HG02840 (cell line): Measurements from ENCODE around the gene UBE2E2.
"Not testable (repeated sequence)": the region's sequence is repeated elsewhere in the genome, so short reads cannot be mapped to it uniquely, and the experiment has no call there.

ENCODE experiments used
- ATAC-seq: cut with Tn5 transposase; IDR thresholded peaks from one replicate; pipeline ENCODE4 v1.9.1; 2021; ENCODE audit warnings: mild to moderate bottlenecking, moderate library complexity, moderate number of reproducible peaks; ENCODE audit not compliant: unreplicated experiment, low FRiP score

The UBE2E2 gene

GRCh38 chr3:23202921-23203707, at the start of gene UBE2E2:
UBE2E2 (plus strand) TSS chr3:23203327.
- peak; percentile 62 for ATAC-seq

- ATAC-seq = no peak
Observed at GRCh38 chr3:23153436-23153835, 49.7 kb upstream of the UBE2E2 start.

- ATAC-seq = no peak
Observed at GRCh38 chr3:23157331-23157730, 45.8 kb upstream of the UBE2E2 start.

- no peak for ATAC-seq
Observed at GRCh38 chr3:23159929-23160328, 43.2 kb upstream of the UBE2E2 start.

GRCh38 chr3:23161308-23161707, 41.8 kb upstream of the UBE2E2 start:
- ATAC-seq = no peak

- ATAC-seq = peak; percentile 70
Observed at GRCh38 chr3:23161896-23162570, 41.1 kb upstream of the UBE2E2 start.

- ATAC-seq = peak; percentile 43
Observed at GRCh38 chr3:23162934-23163333, 40.2 kb upstream of the UBE2E2 start.

GRCh38 chr3:23164746-23165145, 38.4 kb upstream of the UBE2E2 start:
- ATAC-seq = no peak

GRCh38 chr3:23165571-23165970, 37.6 kb upstream of the UBE2E2 start:
- ATAC-seq = no peak

- no peak for ATAC-seq
Observed at GRCh38 chr3:23166276-23166675, 36.9 kb upstream of the UBE2E2 start.

GRCh38 chr3:23166845-23167244, 36.3 kb upstream of the UBE2E2 start:
- no peak for ATAC-seq

GRCh38 chr3:23169551-23169950, 33.6 kb upstream of the UBE2E2 start:
- no peak for ATAC-seq

GRCh38 chr3:23170291-23170690, 32.8 kb upstream of the UBE2E2 start:
- no peak for ATAC-seq

- ATAC-seq = no peak
Observed at GRCh38 chr3:23172059-23172458, 31.1 kb upstream of the UBE2E2 start.

- no peak for ATAC-seq
Observed at GRCh38 chr3:23174426-23175039, 28.6 kb upstream of the UBE2E2 start.

- ATAC-seq = no peak
Observed at GRCh38 chr3:23175341-23176083, 27.6 kb upstream of the UBE2E2 start.

- not testable (repeated sequence) for ATAC-seq
Observed at GRCh38 chr3:23176839-23177238, 26.3 kb upstream of the UBE2E2 start.

GRCh38 chr3:23182996-23183513, 20.1 kb upstream of the UBE2E2 start:
- ATAC-seq = no peak

GRCh38 chr3:23183731-23184130, 19.4 kb upstream of the UBE2E2 start:
- no peak for ATAC-seq

- ATAC-seq = no peak
Observed at GRCh38 chr3:23185861-23186260, 17.3 kb upstream of the UBE2E2 start.

- no peak for ATAC-seq
Observed at GRCh38 chr3:23189187-23189586, 13.9 kb upstream of the UBE2E2 start.
